Panc1 (cell line): ENCODE results near the gene TXN. TPM values are rescaled to one million over a fixed set of nuclear protein-coding genes. Genes with fewer than 3 reads are reported as not detected.
"Not testable (repeated sequence)": the region's sequence is repeated elsewhere in the genome, so short reads cannot be mapped to it uniquely, and the experiment has no call there.

ENCODE experiments used
- ATAC-seq: fragments of 200-7000 bp; cut with Tn5 transposase; 2 replicates; pipeline ENCODE4 v1.9.1; 2020; ENCODE audit warnings: mild to moderate bottlenecking, moderate library complexity
- BruUV-seq: library from RNA; stranded (reverse); fragments of 400-500 nt; replicated peaks from 2 replicates; lab custom pipeline; 2021; lab: Mats Ljungman, UMichigan
- CTCF ChIA-PET: fragments of 300-600 bp; sonication (Branson Sonifier 250); formaldehyde crosslinking; loops from one replicate; lab custom pipeline; 2022; ENCODE audit warnings: antibody characterized with exemption; lab: Charles Lee
- POLR2A ChIA-PET: fragments of 300-600 bp; sonication (Branson Sonifier 250); formaldehyde crosslinking; loops from one replicate; lab custom pipeline; 2022; ENCODE audit warnings: antibody characterized with exemption; lab: Charles Lee
- DNase-seq: peaks from one replicate; pipeline ENCODE4 v3.0.0-alpha.2; 2010; ENCODE audit warnings: low read depth, low spot score
- H3K27ac ChIP-seq: 2 replicates; pipeline ENCODE4 v1.5.1; 2011; ENCODE audit warnings: mild to moderate bottlenecking, low read length, inconsistent platforms
- H3K27me3 ChIP-seq: fragments of 200-500 bp; sonication (Bioruptor generic); 2 replicates; pipeline ENCODE4 v1.6.0; 2014; ENCODE audit warnings: low read length, inconsistent platforms; ENCODE audit not compliant: control insufficient read depth, insufficient read depth
- H3K36me3 ChIP-seq: fragments of 200-500 bp; sonication (Bioruptor generic); 2 replicates; pipeline ENCODE4 v1.5.1; 2014; ENCODE audit warnings: inconsistent platforms, mild to moderate bottlenecking, low read length, moderate library complexity; ENCODE audit not compliant: control insufficient read depth, insufficient read depth
- H3K4me1 ChIP-seq: 2 replicates; pipeline ENCODE4 v1.5.1; 2011; ENCODE audit warnings: inconsistent platforms, mild to moderate bottlenecking, low read length, moderate library complexity; ENCODE audit not compliant: control insufficient read depth, insufficient read depth
- H3K4me3 ChIP-seq, 2 experiments: 2 replicates each; pipeline ENCODE4 v1.5.1; 2011 to 2012; ENCODE audit warnings: low read depth in 2 of 2, low read length in 2 of 2, mild to moderate bottlenecking in 2 of 2, inconsistent platforms in 1 of 2, moderate library complexity in 1 of 2
- H3K9me3 ChIP-seq: fragments of 200-500 bp; sonication (Bioruptor generic); 2 replicates; pipeline ENCODE4 v1.5.1; 2014; ENCODE audit warnings: low read depth, mild to moderate bottlenecking, inconsistent platforms, low read length, moderate library complexity; ENCODE audit not compliant: control insufficient read depth, insufficient read depth
- CTCF ChIP-seq: fragments of 450-650 bp; IDR thresholded peaks from 2 replicates; pipeline ENCODE4 v1.5.1; 2017; ENCODE audit warnings: mild to moderate bottlenecking
- POLR2AphosphoS5 ChIP-seq: IDR thresholded peaks from 2 replicates; pipeline ENCODE4 v1.6.1; 2012; ENCODE audit warnings: mild to moderate bottlenecking, low read depth, low read length, moderate library complexity
- REST ChIP-seq, 2 experiments: IDR thresholded peaks; 2 replicates each; pipeline ENCODE4 v1.6.1; 2011 to 2012; ENCODE audit warnings: low read depth in 2 of 2, control low read depth in 1 of 2, low read length in 1 of 2, mild to moderate bottlenecking in 1 of 2, moderate library complexity in 1 of 2; ENCODE audit not compliant: insufficient read depth in 1 of 2
- SIN3A ChIP-seq: IDR thresholded peaks from 2 replicates; pipeline ENCODE4 v1.6.1; 2012; ENCODE audit warnings: low read depth, mild to moderate bottlenecking, low read length, moderate library complexity, borderline replicate concordance; ENCODE audit not compliant: insufficient read depth
- TCF7L2 ChIP-seq: IDR thresholded peaks from 2 replicates; pipeline ENCODE4 v1.6.1; 2011; ENCODE audit warnings: mild to moderate bottlenecking, low read depth, low read length, inconsistent platforms
- in situ Hi-C: cut with HindIII; loops from 2 replicates; pipeline ENCODE4 v1.10.0; 2016; ENCODE audit warnings: low sequenced_read_pairs, low pct_unique_long_range_greater_than_20kb
- intact Hi-C: fragments of 100-400 bp; cut with micrococcal nuclease; formaldehyde crosslinking; loops from one replicate; pipeline ENCODE4 v1.10.0; 2022; ENCODE audit not compliant: unreplicated experiment
- total RNA-seq: library from RNA; stranded (reverse); gene quantifications from one replicate; pipeline ENCODE4 v1.2.1, GENCODE V29; 2021; ENCODE audit not compliant: unreplicated experiment

The TXN gene
- total RNA-seq, 1 experiment from 2014 or later, result 197 TPM

- ChIA-PET POLR2A (no interaction called here), CTCF (no interaction called here)
- H3K9me3 ChIP-seq, result no peaks in the 10 kb centered on the region
- no peak for DNase-seq
- no TSS peak for BruUV-seq
- H3K27ac ChIP-seq, result no peak overlapping the region
- no peak for ATAC-seq
- in situ Hi-C loops, result no loop called here
- TF ChIP-seq CTCF, result no peak
- H3K27me3 ChIP-seq, result peaks cover 4% of the 10 kb centered on the region; the same call in 1 of the 2 replicates
- intact Hi-C loops, result no loop called here
- no peaks in the 10 kb centered on the region for H3K36me3 ChIP-seq
- no peak overlapping the region for H3K4me3 ChIP-seq
- H3K4me1 ChIP-seq, result no peaks in the 10 kb centered on the region
Observed at GRCh38 chr9:110206389-110206788, 49.9 kb downstream of the TXN start.

- H3K36me3 ChIP-seq, CTCF ChIA-PET, H3K9me3 ChIP-seq, H3K4me1 ChIP-seq, intact Hi-C loops, BruUV-seq, H3K27ac ChIP-seq, DNase-seq, in situ Hi-C loops, H3K27me3 ChIP-seq, ATAC-seq, H3K4me3 ChIP-seq, POLR2A ChIA-PET: not testable (repeated sequence)
Observed at GRCh38 chr9:110205612-110206011, 50.7 kb downstream of the TXN start.

GRCh38 chr9:110202232-110202631 lies 54.1 kb downstream of the TXN start:
- TF ChIP-seq CTCF (no peak), SIN3A (no peak), POLR2AphosphoS5 (no peak), TCF7L2 (no peak), REST (IDR thresholded peaks at IDR 0.05; ENCODE audit: insufficient read depth in 1 of 2, low read depth in 2 of 2, low read length in 1 of 2) (no peak)
- Histone ChIP-seq H3K9me3 (no peaks in the 10 kb centered on the region), H3K4me1 (no peaks in the 10 kb centered on the region), H3K36me3 (no peaks in the 10 kb centered on the region), H3K27ac (no peak overlapping the region), H3K4me3 (no peak overlapping the region), H3K27me3 (no peaks in the 10 kb centered on the region; the same call in 1 of the 2 replicates)
- CTCF ChIA-PET, result no interaction called here
- DNase-seq (no peak), ATAC-seq (no peak)
- BruUV-seq, result no TSS peak
- in situ Hi-C loops (no loop called here), intact Hi-C loops (no loop called here)
- POLR2A ChIA-PET, result no interaction called here
